ENCODE measurements around the gene GPC5.

GPC5 gene

GRCh38 chr13:91598655-91599054 lies 200.2 kb downstream of the GPC5 start:
- no peak for DNase-seq

DNA sequence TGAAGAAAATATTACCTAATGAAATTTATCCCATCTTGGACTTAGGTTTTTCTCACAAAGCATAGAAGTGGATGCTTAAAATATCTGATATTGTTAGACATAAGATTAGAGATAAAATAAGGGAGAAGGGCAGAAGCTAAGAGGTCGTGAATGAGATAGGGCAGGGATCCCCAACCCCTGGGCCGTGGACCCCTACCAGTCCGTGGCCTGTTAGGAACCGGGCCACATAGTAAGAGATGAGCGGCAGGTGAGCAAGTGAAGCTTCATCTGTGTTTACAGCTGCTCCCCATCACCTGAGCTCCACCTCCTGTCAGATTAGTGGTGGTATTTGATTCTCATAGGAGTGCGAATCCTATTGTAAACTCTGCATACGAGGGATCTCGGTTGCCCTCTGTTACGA lies 202.9 kb downstream of the GPC5 start:
- no peak for DNase-seq

- DNase-seq: no peak
Observed at GRCh38 chr13:91601807-91602206, 203.4 kb downstream of the GPC5 start.

DNA sequence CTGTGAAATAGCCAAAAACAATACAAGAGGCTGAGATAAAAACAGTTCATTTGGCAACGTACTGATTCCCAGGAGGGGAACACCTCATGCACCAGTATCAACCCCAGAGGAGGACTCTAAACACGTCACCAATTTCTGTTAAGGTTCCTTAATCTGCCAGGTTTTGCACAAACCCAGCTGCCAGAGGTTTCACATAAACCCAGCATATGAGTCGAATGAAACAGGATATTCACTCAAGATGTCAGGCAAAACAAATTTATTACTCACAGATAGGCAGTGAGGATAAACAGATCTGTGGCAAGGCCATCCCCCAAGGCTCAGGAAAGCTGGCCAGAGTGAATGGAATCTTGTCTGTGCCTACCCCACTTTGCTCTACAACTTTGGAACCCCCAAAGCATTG lies 210.9 kb downstream of the GPC5 start:
- no peak for DNase-seq

GRCh38 chr13:91618315-91618714 lies 219.9 kb downstream of the GPC5 start:
- DNase-seq: no peak

DNA sequence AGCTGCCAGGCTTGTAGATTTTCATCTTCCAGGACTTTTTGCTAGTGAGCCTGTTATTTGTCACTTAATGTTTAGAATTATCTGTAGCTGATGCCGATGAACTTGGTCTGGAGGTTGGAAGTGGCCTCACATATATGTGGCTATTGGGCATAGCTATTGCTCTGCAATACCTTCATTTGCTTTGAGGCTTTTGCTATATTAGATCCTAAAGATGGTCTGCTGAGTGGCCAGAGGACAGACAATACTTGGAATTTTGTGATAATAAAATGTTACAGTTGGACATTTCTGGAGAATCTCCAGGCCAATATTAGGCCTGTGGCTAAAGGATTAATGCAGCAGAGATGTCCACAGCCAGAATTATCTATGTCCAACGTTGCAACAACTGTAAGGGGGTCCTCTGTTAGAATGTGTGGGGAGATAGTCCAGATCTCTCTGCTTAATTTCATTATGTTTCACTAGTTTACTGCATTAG lies 222.3 kb downstream of the GPC5 start:
- no peak for DNase-seq

DNA sequence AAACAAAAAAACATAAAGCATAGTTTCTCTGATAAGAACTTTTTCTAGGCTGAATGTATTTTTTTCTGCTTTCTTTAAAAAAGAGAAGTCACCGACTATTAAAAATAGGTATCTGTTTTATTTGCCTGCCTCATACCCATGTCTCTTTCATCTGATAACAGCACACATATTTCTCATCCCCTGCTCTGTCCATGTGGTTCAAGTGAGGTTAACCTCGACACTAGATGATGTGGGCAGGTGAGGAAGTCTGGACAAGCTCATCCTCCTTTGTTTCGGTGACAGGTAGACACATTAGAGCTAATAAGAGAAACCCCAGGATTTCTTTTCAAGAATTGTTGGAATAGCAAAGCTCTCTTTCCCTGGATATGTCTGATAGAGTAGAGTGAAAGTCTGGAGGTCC lies 222.7 kb downstream of the GPC5 start:
- no peak for DNase-seq

DNA sequence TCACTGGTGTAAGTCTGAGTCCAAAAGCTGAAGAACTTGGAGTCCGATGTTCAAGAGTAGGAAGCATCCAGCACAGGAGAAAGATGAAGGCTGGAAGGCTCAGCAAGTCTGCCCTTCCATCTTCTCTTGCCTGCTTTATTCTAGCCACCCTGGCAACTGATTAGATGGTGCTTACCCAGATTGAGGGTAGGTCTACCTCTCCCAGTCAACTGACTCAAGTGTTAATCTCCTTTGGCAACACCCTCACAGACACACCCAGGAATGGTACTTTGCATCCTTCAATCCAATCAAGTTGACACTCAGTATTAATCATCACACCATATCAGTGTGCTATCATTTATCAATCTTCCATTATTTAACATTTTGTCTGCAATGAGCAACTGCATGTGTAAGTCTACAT lies 223.5 kb downstream of the GPC5 start:
- DNase-seq: no peak

- no peak for DNase-seq
Observed at GRCh38 chr13:91622778-91623550, 224.5 kb downstream of the GPC5 start.

- DNase-seq: no peak
Observed at GRCh38 chr13:91627952-91628739, 229.7 kb downstream of the GPC5 start.

DNA sequence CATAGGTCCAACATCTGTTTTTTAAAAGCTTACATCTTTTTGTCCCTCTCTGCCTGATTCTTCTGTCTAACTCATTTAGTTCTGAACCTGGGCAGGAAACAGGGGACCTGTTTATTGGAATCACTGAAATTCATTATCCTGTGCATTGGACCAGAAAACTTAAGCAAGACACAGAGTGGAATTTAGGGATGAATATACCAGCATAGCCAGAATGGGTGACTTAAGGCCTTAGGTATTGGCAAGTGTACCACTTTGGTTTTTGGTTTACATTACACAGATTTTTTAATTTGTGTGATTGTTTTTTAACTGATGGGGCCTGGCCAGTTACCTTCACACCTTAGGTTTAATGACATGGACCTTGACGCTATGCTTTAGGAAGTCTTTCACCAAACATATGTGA lies 232.5 kb downstream of the GPC5 start:
- DNase-seq: no peak

DNA sequence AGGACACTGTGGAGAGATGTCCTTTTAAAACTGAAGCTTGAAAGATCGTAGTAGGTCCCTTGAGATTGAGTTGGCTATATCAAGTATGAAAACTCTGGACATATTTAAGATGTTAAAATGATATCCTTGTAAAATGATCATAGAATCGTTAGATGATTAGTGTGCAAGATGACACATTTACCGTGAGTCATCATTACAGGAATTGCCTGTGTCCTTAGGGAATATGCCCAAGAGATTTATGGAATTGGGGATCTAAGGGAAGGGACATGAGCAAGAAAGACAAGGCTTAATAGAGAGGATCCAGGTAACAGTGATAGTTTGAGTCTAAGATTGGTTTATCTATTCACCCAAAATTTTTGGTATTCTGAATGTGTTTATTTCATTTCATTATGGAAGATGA lies 233.7 kb downstream of the GPC5 start:
- no peak for DNase-seq

DNA sequence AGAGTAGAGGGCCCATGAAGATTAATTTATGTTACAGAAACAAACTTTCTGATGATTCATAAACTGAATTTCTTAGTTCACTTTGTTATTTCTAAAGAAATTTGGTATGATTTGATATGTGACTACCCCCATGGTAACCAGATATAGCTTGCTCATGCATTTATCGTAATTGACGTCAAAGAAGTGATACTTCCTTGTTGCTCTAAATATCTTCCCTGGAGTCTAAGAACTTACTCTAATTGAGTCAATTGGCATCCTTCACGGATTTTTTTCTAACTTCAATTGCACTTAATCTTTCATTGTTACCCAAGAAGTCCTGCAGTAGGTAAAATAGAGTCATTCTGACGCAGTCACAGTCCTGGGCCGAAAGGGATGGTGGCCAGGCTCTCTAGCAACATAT lies 240.9 kb downstream of the GPC5 start:
- DNase-seq: no peak

DNA sequence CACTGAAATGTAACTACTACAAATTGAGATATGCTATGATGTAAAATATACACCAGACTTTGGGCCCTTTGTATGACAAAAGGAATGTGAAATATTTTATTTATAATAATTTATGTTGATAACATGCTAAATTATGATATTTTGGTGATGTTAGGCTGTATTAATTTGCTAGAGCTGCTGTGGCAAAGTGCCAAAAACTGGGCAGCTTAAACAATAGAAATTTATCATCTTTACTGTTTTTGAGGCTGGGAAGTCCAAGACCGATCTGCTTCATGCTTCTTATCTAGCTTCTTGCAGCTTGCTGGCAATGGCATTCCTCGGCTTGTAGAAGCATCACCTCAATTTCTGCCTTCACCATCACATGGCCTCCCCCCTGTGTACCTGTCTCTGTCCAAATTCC lies 245.0 kb downstream of the GPC5 start:
- no peak for DNase-seq

DNA sequence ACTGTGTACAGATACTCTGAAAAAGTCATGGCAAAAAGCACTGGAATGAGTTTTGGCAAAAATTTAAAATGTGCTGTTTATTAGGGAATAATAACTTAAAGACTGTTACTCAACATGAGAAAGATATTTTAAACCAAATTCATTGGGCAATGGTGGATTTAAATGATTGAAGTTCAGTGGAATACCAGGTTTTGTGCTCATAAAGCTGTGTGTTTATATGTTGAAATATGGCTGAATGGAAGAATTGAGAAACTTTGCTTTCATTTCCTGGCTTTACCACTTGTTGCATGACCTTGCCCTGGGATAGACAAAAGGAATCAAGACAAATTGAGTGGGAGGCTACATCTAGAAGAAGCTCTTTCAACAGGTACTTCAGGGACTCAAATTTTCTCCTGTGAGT lies 246.4 kb downstream of the GPC5 start:
- DNase-seq: no peak

- DNase-seq: no peak
Observed at GRCh38 chr13:91647361-91647990, 249.1 kb downstream of the GPC5 start.

- DNase-seq: no peak
Observed at GRCh38 chr13:91648012-91648411, 249.6 kb downstream of the GPC5 start.

GRCh38 chr13:91649456-91649855 lies 251.0 kb downstream of the GPC5 start:
- no peak for DNase-seq

GRCh38 chr13:91652404-91653301 lies 254.2 kb downstream of the GPC5 start:
- DNase-seq: no peak

DNA sequence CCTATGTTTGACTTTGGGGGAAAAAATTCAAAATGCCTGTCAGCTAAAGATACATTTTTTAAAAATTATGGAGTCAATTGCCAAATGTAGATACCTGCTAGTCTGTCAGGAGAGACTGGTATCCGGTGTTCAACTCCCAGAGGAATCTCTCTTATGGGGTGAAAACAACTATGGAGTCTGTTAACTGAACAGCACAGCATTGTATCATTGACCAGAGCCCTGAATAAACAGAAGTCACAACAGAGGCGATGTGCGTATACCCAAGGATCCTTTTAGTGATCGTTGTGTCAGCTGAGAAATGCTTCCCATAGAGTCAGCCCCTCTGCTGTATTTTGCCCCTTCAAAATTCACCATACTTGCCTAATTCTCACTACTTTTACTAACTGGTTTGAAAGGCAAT lies 257.3 kb downstream of the GPC5 start:
- no peak for DNase-seq

GRCh38 chr13:91657283-91657682 lies 258.9 kb downstream of the GPC5 start:
- DNase-seq: no peak

- no peak for DNase-seq
Observed at GRCh38 chr13:91659256-91660075, 261.0 kb downstream of the GPC5 start.
